ENCODE measurements around the gene RPP30.
"Not testable (repeated sequence)": the region's sequence is repeated elsewhere in the genome, so short reads cannot be mapped to it uniquely, and the experiment has no call there.

Gene RPP30

DNA sequence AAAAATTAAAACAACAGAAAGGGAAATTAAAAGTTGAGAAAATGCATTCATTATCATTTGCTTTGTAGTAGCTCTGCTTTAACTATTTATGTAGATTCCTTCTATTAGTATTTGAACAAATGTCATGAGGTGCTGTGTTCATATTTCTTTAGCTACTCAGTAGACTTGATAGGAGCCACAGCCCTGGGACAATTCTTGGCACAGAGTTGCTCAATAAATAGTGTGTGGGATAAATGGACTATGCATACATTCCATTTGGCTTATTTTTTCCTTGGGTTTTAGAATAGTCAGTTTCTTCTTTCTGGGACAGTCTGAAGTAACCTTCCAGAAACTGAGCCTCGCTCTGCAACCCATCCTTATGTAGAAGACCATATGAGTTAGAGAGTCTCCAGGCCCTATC, 13.4 kb downstream of the RPP30 start:
- TF ChIP-seq, protein P1, sequence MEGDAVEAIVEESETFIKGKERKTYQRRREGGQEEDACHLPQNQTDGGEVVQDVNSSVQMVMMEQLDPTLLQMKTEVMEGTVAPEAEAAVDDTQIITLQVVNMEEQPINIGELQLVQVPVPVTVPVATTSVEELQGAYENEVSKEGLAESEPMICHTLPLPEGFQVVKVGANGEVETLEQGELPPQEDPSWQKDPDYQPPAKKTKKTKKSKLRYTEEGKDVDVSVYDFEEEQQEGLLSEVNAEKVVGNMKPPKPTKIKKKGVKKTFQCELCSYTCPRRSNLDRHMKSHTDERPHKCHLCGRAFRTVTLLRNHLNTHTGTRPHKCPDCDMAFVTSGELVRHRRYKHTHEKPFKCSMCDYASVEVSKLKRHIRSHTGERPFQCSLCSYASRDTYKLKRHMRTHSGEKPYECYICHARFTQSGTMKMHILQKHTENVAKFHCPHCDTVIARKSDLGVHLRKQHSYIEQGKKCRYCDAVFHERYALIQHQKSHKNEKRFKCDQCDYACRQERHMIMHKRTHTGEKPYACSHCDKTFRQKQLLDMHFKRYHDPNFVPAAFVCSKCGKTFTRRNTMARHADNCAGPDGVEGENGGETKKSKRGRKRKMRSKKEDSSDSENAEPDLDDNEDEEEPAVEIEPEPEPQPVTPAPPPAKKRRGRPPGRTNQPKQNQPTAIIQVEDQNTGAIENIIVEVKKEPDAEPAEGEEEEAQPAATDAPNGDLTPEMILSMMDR (IDR thresholded peaks at IDR 0.05; ENCODE audit: insufficient read depth, low read depth, low read length, missing control alignments) = no peak
- no peak overlapping the region for H3K4me3 ChIP-seq (ENCODE audit: low read depth, low read length)
- DNase-seq (ENCODE audit: low read depth) = no peak

DNA sequence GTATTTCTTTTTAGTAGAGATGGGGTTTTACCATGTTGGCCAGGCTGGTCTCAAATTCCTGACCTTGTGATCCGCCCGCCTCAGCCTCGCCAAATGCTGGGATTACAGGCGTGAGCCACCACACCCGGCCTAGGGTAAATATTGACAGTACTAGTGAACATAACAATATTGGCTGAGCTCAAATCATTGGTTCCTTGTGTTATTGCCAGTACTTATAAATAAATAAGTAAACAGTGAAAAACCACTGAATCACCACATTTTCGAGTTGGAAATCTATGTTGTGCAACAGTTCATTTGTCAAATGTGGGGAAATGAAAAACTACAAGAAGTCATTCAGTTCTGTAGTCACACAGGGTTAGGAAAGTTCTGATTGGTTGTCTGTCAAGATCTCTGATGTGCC, 15.8 kb downstream of the RPP30 start:
- DNase-seq (ENCODE audit: low read depth) = no peak

DNA sequence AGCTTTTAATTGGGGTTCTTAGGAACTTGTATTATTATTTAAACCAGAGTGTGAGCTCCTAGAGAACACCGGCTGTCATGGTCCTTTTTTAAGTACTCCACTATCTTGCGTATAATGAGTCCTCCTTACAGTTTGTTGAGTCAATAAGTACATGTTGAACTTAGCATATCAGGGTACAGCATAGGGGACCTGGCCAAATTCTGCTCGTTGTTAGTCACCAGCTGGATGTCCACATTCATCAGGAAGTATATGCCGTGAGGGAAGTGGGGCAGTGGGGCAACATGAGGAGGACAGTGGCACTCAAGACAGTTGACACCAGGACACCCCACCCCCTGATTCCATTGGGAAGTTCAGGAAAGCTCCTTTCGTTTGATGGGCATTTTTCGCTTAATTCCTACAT, 16.6 kb downstream of the RPP30 start:
- no peak overlapping the region for H3K4me3 ChIP-seq (ENCODE audit: low read depth, low read length)
- TF ChIP-seq, protein P1 (IDR thresholded peaks at IDR 0.05; ENCODE audit: insufficient read depth, low read depth, low read length, missing control alignments) = no peak
- no peak for DNase-seq (ENCODE audit: low read depth)

More for the DNA sequence above, 15.8 kb downstream of the RPP30 start:
- TF ChIP-seq, protein P1 (IDR thresholded peaks at IDR 0.05; ENCODE audit: insufficient read depth, low read depth, low read length, missing control alignments) = no peak
- no peak overlapping the region for H3K4me3 ChIP-seq (ENCODE audit: low read depth, low read length)

DNA sequence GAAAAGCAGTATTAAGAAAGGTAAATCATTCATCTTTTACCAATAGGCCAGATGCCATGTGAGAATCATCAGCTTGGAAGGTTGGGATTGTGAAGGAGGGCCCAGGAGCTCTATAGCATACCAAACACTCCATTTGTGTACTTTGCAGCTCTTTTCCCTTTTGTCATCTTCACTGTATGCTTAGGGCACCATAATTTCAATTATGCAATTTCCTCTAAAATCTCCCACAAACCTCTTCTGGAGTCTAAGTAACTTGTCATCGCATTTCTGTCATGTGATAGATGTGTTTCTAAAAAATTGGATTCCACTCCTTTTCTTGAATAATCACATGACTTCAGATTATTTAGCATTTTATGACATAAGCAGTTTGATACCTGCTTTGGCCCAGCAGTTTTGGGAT, 17.9 kb downstream of the RPP30 start:
- no peak overlapping the region for H3K4me3 ChIP-seq (ENCODE audit: low read depth, low read length)
- TF ChIP-seq, protein P1 (IDR thresholded peaks at IDR 0.05; ENCODE audit: insufficient read depth, low read depth, low read length, missing control alignments) = no peak
- DNase-seq (ENCODE audit: low read depth) = no peak

DNA sequence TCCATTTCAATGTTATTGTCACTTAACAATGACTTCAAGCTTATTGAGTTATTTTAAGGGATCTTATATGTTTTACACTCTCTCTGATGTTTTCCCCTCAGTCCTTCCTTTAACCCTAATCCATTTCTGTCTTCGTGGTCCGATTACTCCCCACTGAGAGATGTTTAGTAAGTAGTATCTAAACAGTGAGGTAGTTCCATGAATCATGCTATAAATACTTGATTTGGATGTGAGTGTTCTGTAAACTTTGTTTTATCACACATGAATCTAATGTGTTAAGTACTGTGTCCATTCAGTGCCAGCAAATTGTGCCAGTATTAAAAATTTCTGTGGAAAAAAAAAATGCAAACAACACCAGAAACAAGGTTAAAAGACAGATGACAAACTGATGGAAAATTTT, 18.6 kb downstream of the RPP30 start:
- TF ChIP-seq, protein P1 (IDR thresholded peaks at IDR 0.05; ENCODE audit: insufficient read depth, low read depth, low read length, missing control alignments) = no peak
- no peak for DNase-seq (ENCODE audit: low read depth)
- no peak overlapping the region for H3K4me3 ChIP-seq (ENCODE audit: low read depth, low read length)

DNA sequence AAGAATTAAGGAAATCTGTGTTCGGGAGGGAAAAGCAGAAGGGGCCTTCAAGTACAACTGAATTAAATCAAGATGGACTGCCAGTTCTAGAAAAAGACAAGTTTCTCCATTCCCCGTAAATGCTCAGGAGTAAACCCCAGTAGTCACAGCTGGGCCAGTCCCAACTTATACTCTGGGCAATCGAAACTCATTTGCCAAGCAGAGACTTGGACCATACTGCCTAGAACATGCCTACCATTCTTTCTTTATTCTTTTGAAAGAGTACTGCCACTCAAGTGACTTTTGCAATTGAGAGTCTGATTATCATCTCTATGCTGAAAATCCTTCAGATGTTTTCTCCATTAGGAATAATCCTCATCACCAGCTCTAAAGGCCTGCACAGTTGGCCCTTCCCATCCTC, 21.4 kb downstream of the RPP30 start:
- TF ChIP-seq, protein P1 (IDR thresholded peaks at IDR 0.05; ENCODE audit: insufficient read depth, low read depth, low read length, missing control alignments) = no peak
- DNase-seq (ENCODE audit: low read depth) = no peak
- no peak overlapping the region for H3K4me3 ChIP-seq (ENCODE audit: low read depth, low read length)

DNA sequence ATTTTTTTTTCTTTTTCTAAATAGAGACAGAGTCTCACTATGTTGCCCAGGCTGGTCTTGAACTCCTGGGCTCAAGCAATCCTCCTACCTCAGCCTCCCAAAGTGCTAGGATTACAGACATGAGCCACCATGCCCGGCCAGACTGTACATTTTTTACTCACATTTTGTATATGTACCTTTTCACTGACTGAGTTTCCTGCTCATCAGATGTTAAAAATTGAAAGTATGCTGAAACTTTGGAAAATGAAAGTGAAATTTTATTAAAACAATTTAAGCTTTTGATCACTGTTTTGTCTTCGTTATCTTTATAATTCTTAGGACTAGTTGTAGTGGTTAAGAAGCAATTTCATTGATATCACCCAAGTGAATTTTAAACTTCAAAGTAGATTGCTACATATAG, 25.1 kb downstream of the RPP30 start:
- not testable (repeated sequence) for H3K4me3 ChIP-seq (ENCODE audit: low read depth, low read length); DNase-seq (ENCODE audit: low read depth)
